Kidney (tissue), 14 donors: ENCODE measurements around the gene CASP2. TPM values are rescaled to one million over a fixed set of nuclear protein-coding genes. Genes with fewer than 3 reads are reported as not detected.

Experiments used
- DNase-seq, 5 donors: peaks; one replicate each; pipeline ENCODE4 v3.0.0-alpha.2; 2013 to 2020
- FAIRE-seq: peaks from 2 replicates; lab custom pipeline; 2012; peaks lifted over from hg19 to GRCh38; lab: Jason Lieb, UNC
- H3K27ac ChIP-seq, 2 donors: one replicate each; pipeline ENCODE4 v1.7.0; 2013; ENCODE audit warnings: low read depth in 2 of 2, low read length in 2 of 2, inconsistent platforms in 1 of 2
- H3K27me3 ChIP-seq: one replicate; pipeline ENCODE4 v1.7.1; 2013; ENCODE audit warnings: low read length, inconsistent platforms; ENCODE audit not compliant: control insufficient read depth, insufficient read depth
- H3K36me3 ChIP-seq, 3 donors: one replicate each; pipeline versions ENCODE4 v1.7.0 to v1.7.1; 2013; ENCODE audit warnings: low read length in 3 of 3, control low read depth in 1 of 3, inconsistent platforms in 1 of 3; ENCODE audit not compliant: insufficient read depth in 3 of 3, control insufficient read depth in 2 of 3
- H3K4me1 ChIP-seq, 3 donors: one replicate each; pipeline versions ENCODE4 v1.7.0 to v1.7.1; 2013; ENCODE audit warnings: low read length in 3 of 3, inconsistent platforms in 1 of 3, low read depth in 1 of 3; ENCODE audit not compliant: control insufficient read depth in 2 of 3, insufficient read depth in 2 of 3
- H3K4me3 ChIP-seq, 3 donors: one replicate each; pipeline versions ENCODE4 v1.7.0 to v1.8.1; 2013; ENCODE audit warnings: low read length in 3 of 3, control low read depth in 1 of 3, inconsistent platforms in 1 of 3
- H3K9ac ChIP-seq, 3 donors: one replicate each; pipeline versions ENCODE4 v1.7.0 to v1.7.1; 2013; ENCODE audit warnings: low read length in 3 of 3, control low read depth in 1 of 3, inconsistent platforms in 1 of 3
- H3K9me3 ChIP-seq, 3 donors: one replicate each; pipeline versions ENCODE4 v1.7.0 to v1.7.1; 2013; ENCODE audit warnings: low read length in 3 of 3, control low read depth in 1 of 3, inconsistent platforms in 1 of 3; ENCODE audit not compliant: control insufficient read depth in 2 of 3, insufficient read depth in 1 of 3
- CTCF ChIP-seq: IDR thresholded peaks from 3 replicates; pipeline ENCODE4 v1.5.1; 2012; ENCODE audit warnings: mild to moderate bottlenecking, moderate library complexity, borderline replicate concordance; ENCODE audit not compliant: insufficient read depth; ENCODE audit errors: extremely low read depth
- intact Hi-C: fragments of 100-400 bp; cut with DNase I; formaldehyde crosslinking; loops from one replicate; pipeline ENCODE4 v1.11.1; 2022
- polyA plus RNA-seq: library from polyadenylated mRNA; stranded (reverse); fragments of 350-450 nt; fragmentation: Illumina TruSeq; extraction: RNeasy Lipid Tissue Mini Kit (QIAGEN cat#74804); gene quantifications from one replicate; pipeline ENCODE4 v1.2.3, GENCODE V29; 2014; ENCODE audit warnings: low read depth, low replicate concordance; ENCODE audit not compliant: insufficient read depth
- total RNA-seq: library from RNA; stranded (reverse); fragmentation: NEBNext Ultra II Directional; extraction: Animal tissue kit (Norgen Biotek cat#: 25700); gene quantifications from one replicate; pipeline ENCODE4 v1.2.1, GENCODE V29; 2021
- donor health status: control.
- donor health status: control.
- donor health status: control.
- donor health status: control.
- donor health status: control.
- donor health status: DM: yes; HTN: yes; CAD: no.
- donor health status: Normal renal cell carcinoma (clear cell type).

CASP2 gene
- total and polyA plus RNA-seq, 2 donors from 2014 or later: 6.6 to 36.2 TPM

- Histone ChIP-seq H3K4me1 (no peaks in the 10 kb centered on the region), H3K9ac (no peak overlapping the region), H3K4me3 (no peak overlapping the region), H3K27me3 (peaks cover 2% of the 10 kb centered on the region), H3K9me3 (no peaks in the 10 kb centered on the region), H3K36me3 (no peaks in the 10 kb centered on the region), H3K27ac (no peak overlapping the region)
- no peak for TF ChIP-seq CTCF
- FAIRE-seq: no peak
- intact Hi-C loops: no loop called here
- no peak for DNase-seq
These were observed 67.6 kb downstream of the CASP2 start for GRCh38 chr7:143355450-143356385.

GRCh38 chr7:143356414-143357050 is 68.4 kb downstream of the CASP2 start:
- intact Hi-C loops: no loop called here
- no peak for TF ChIP-seq CTCF
- FAIRE-seq (no peak), DNase-seq (no peak)
- Histone ChIP-seq H3K9ac (no peak overlapping the region), H3K27ac (no peak overlapping the region), H3K27me3 (peaks cover 2% of the 10 kb centered on the region), H3K36me3 (no peaks in the 10 kb centered on the region), H3K4me3 (no peak overlapping the region), H3K9me3 (no peaks in the 10 kb centered on the region), H3K4me1 (no peaks in the 10 kb centered on the region)

Other genes starting within 250 kb of the CASP2 start
- not detected for gene OR6V1, start 236.0 kb upstream of the CASP2 start, total RNA-seq
- gene OR6V1, start 236.0 kb upstream of the CASP2 start, polyA plus RNA-seq: not detected
- 0.47 TPM for gene PIP, start 156.3 kb upstream of the CASP2 start, total RNA-seq
- gene PIP, start 156.3 kb upstream of the CASP2 start, polyA plus RNA-seq: not detected
- gene TAS2R39, start 104.9 kb upstream of the CASP2 start, total RNA-seq: not detected
- gene TAS2R39, start 104.9 kb upstream of the CASP2 start, polyA plus RNA-seq: not detected
- gene TAS2R40, start 66.3 kb upstream of the CASP2 start, total RNA-seq: not detected
- gene TAS2R40, start 66.3 kb upstream of the CASP2 start, polyA plus RNA-seq: not detected
- 176 TPM for gene GSTK1, start 24.9 kb upstream of the CASP2 start, total RNA-seq
- 469 TPM for gene GSTK1, start 24.9 kb upstream of the CASP2 start, polyA plus RNA-seq
- 36.7 TPM for gene TMEM139, start 3.4 kb upstream of the CASP2 start, total RNA-seq
- 108 TPM for gene TMEM139, start 3.4 kb upstream of the CASP2 start, polyA plus RNA-seq
- 0.35 TPM for gene CLCN1, start 27.8 kb downstream of the CASP2 start, total RNA-seq
- gene CLCN1, start 27.8 kb downstream of the CASP2 start, polyA plus RNA-seq: not detected
- 0.82 TPM for gene FAM131B, start 74.4 kb downstream of the CASP2 start, total RNA-seq
- gene FAM131B, start 74.4 kb downstream of the CASP2 start, polyA plus RNA-seq: 0.19 TPM
- 193 TPM for gene ZYX, start 93.0 kb downstream of the CASP2 start, total RNA-seq
- gene ZYX, start 93.0 kb downstream of the CASP2 start, polyA plus RNA-seq: 50.1 TPM
- 22.3 TPM for gene EPHA1, start 120.5 kb downstream of the CASP2 start, total RNA-seq
- 6.9 TPM for gene EPHA1, start 120.5 kb downstream of the CASP2 start, polyA plus RNA-seq
- not detected for gene TAS2R60, start 155.1 kb downstream of the CASP2 start, total RNA-seq
- gene TAS2R60, start 155.1 kb downstream of the CASP2 start, polyA plus RNA-seq: not detected
- gene TAS2R41, start 189.5 kb downstream of the CASP2 start, total RNA-seq: not detected
- not detected for gene TAS2R41, start 189.5 kb downstream of the CASP2 start, polyA plus RNA-seq